WTC11 (cell line): Measurements from ENCODE around the gene C1QC. TPM values are rescaled to one million over a fixed set of nuclear protein-coding genes. Genes with fewer than 3 reads are reported as not detected.

ENCODE experiments used
- ATAC-seq: fragments of 200-7000 bp; cut with Tn5 transposase; 2 replicates; pipeline ENCODE4 v1.10.0; 2021; ENCODE audit warnings: mild to moderate bottlenecking, moderate library complexity
- CTCF ChIA-PET: fragments of 300-600 bp; sonication (Branson Sonifier 250); formaldehyde crosslinking; loops from one replicate; lab custom pipeline; 2021; ENCODE audit warnings: antibody characterized with exemption; lab: Charles Lee
- POLR2A ChIA-PET: fragments of 350-600 bp; sonication (Branson Sonifier 250); formaldehyde crosslinking; loops from one replicate; lab custom pipeline; 2021; ENCODE audit warnings: antibody characterized with exemption; lab: Charles Lee
- DNase-seq: peaks from one replicate; pipeline ENCODE4 v3.0.0; 2021; ENCODE audit warnings: low spot score
- H3K27ac Mint-ChIP-seq: 2 replicates; pipeline ENCODE4 v1.8.0; 2021; ENCODE audit warnings: mixed read lengths
- H3K27me3 Mint-ChIP-seq: 2 replicates; pipeline ENCODE4 v1.8.0; 2021; ENCODE audit warnings: low read depth, mild to moderate bottlenecking, moderate library complexity, mixed read lengths
- H3K36me3 Mint-ChIP-seq: 2 replicates; pipeline ENCODE4 v1.8.0; 2021; ENCODE audit warnings: mixed read lengths
- H3K4me1 Mint-ChIP-seq: 2 replicates; pipeline ENCODE4 v1.8.0; 2022; ENCODE audit warnings: mixed read lengths
- H3K4me3 Mint-ChIP-seq: 2 replicates; pipeline ENCODE4 v1.8.0; 2021; ENCODE audit warnings: mild to moderate bottlenecking, moderate library complexity, mixed read lengths
- H3K9me3 Mint-ChIP-seq: 2 replicates; pipeline ENCODE4 v1.8.0; 2021; ENCODE audit warnings: mixed read lengths
- E2F1 ChIP-seq: sonication (generic); formaldehyde crosslinking; IDR thresholded peaks from 2 replicates; pipeline ENCODE4 v1.8.0; 2022; ENCODE audit warnings: mild to moderate bottlenecking, missing genetic modification reagents
- ETV6 ChIP-seq: sonication (generic); formaldehyde crosslinking; IDR thresholded peaks from 2 replicates; pipeline ENCODE4 v1.8.1; 2022; ENCODE audit warnings: mild to moderate bottlenecking, missing genetic modification reagents
- FOXP4 ChIP-seq: sonication (generic); formaldehyde crosslinking; IDR thresholded peaks from 2 replicates; pipeline ENCODE4 v1.8.0; 2022; ENCODE audit warnings: mild to moderate bottlenecking, missing genetic modification reagents
- JAZF1 ChIP-seq: fragments of 250-450 bp; sonication (Bioruptor Pico); IDR thresholded peaks from 2 replicates; pipeline ENCODE4 v1.9.0; 2021; ENCODE audit warnings: moderate library complexity, mild to moderate bottlenecking, inconsistent platforms
- TP53 ChIP-seq: sonication (generic); formaldehyde crosslinking; IDR thresholded peaks from 2 replicates; pipeline ENCODE4 v1.8.1; 2023; ENCODE audit warnings: mild to moderate bottlenecking, missing genetic modification reagents
- ZNF121 ChIP-seq: sonication (generic); formaldehyde crosslinking; IDR thresholded peaks from 2 replicates; pipeline ENCODE4 v1.8.0; 2023; ENCODE audit warnings: missing genetic modification reagents
- ZNF232 ChIP-seq: sonication (generic); formaldehyde crosslinking; IDR thresholded peaks from 2 replicates; pipeline ENCODE4 v1.8.0; 2022; ENCODE audit warnings: mild to moderate bottlenecking, missing genetic modification reagents
- ZNF396 ChIP-seq: fragments of 250-450 bp; sonication (Bioruptor Pico); IDR thresholded peaks from 2 replicates; pipeline ENCODE4 v1.8.0; 2021; ENCODE audit warnings: mild to moderate bottlenecking, moderate library complexity, borderline replicate concordance
- ZNF423 ChIP-seq: fragments of 250-450 bp; sonication (Bioruptor Pico); IDR thresholded peaks from 2 replicates; pipeline ENCODE4 v2.1.2; 2022; ENCODE audit warnings: mild to moderate bottlenecking, moderate library complexity
- ZNF532 ChIP-seq: fragments of 250-450 bp; sonication (Bioruptor Pico); IDR thresholded peaks from 2 replicates; pipeline ENCODE4 v1.9.0; 2021; ENCODE audit warnings: mild to moderate bottlenecking, borderline replicate concordance
- ZNF671 ChIP-seq: fragments of 250-450 bp; sonication (Bioruptor Pico); IDR thresholded peaks from 2 replicates; pipeline ENCODE4 v1.8.0; 2021; ENCODE audit warnings: mild to moderate bottlenecking
- total RNA-seq: library from RNA; stranded (reverse); gene quantifications from 3 replicates; pipeline ENCODE4 v1.2.3, GENCODE V29; 2021

C1QC gene
- total RNA-seq, 1 experiment from 2014 or later: 0.28 TPM

- Mint-ChIP-seq H3K4me3 (no peak overlapping the region), H3K9me3 (no peaks in the 10 kb centered on the region), H3K27ac (no peak overlapping the region), H3K4me1 (no peaks in the 10 kb centered on the region), H3K27me3 (no peaks in the 10 kb centered on the region), H3K36me3 (no peaks in the 10 kb centered on the region)
- CTCF ChIA-PET: no interaction called here
- ATAC-seq (no peak), DNase-seq (no peak)
- POLR2A ChIA-PET: no interaction called here
- TF ChIP-seq ZNF423 (CRISPR knock-in tag): no peak
- no peak for TF ChIP-seq ZNF532 (CRISPR knock-in tag)
- TF ChIP-seq TP53 (CRISPR knock-in tag): no peak
- no peak for TF ChIP-seq ZNF121 (CRISPR knock-in tag)
- TF ChIP-seq ZNF671 (CRISPR knock-in tag): no peak
These were observed 23.6 kb upstream of the C1QC start for GRCh38 chr1:22619798-22620197.

- no peak for DNase-seq
- POLR2A ChIA-PET: interaction anchor here (0.8 kb wide), 1 partner anchor 57 kb away, joined by 3 read pairs; no protein-coding TSS in a partner anchor
- H3K27me3 Mint-ChIP-seq: no peaks in the 10 kb centered on the region
- CTCF ChIA-PET: interaction anchor here (1.4 kb wide), 1 partner anchor 94 kb away, joined by 4 read pairs; no protein-coding TSS in a partner anchor
- no peak for TF ChIP-seq ZNF396 (CRISPR knock-in tag)
- TF ChIP-seq JAZF1 (CRISPR knock-in tag): no peak
- no peak for TF ChIP-seq ETV6 (CRISPR knock-in tag)
- H3K36me3 Mint-ChIP-seq: no peaks in the 10 kb centered on the region
- H3K4me3 Mint-ChIP-seq: no peak overlapping the region
- no peaks in the 10 kb centered on the region for H3K9me3 Mint-ChIP-seq
- H3K4me1 Mint-ChIP-seq: peaks cover 12% of the 10 kb centered on the region
- no peak for ATAC-seq
- H3K27ac Mint-ChIP-seq: no peak overlapping the region
These were observed 21.7 kb upstream of the C1QC start for GRCh38 chr1:22621761-22622160.

- Mint-ChIP-seq H3K36me3 (no peaks in the 10 kb centered on the region), H3K4me1 (peaks cover 40% of the 10 kb centered on the region), H3K9me3 (no peaks in the 10 kb centered on the region), H3K4me3 (no peak overlapping the region), H3K27ac (no peak overlapping the region)
- ATAC-seq (peak; percentile 35), DNase-seq (peak; percentile 57)
- ChIA-PET POLR2A (no interaction called here), CTCF (interaction anchor here (1.1 to 1.7 kb wide), 3 partner anchors 10 to 98 kb away, joined by 5 to 8 read pairs (median 5); partner anchors contain the start of gene C1QA)
- TF ChIP-seq FOXP4 (CRISPR knock-in tag) (0 out of 2 replicates have a peak, but pooled peaks have one; percentile 29), ZNF232 (CRISPR knock-in tag) (no peak), E2F1 (CRISPR knock-in tag) (no peak)
- TF ChIP-seq, all 79 proteins: peak for 1
- peaks cover 3% of the 10 kb centered on the region; the same call in 1 of the 2 replicates for H3K27me3 Mint-ChIP-seq
These were observed 18.0 kb upstream of the C1QC start for GRCh38 chr1:22625262-22625925.
